Osteoblast (primary cell): Measurements from ENCODE around the gene DEDD2. TPM values are rescaled to one million over a fixed set of nuclear protein-coding genes. Genes with fewer than 3 reads are reported as not detected.

Experiments used
- DNase-seq: peaks from one replicate; pipeline ENCODE4 v3.0.0; 2011; ENCODE audit warnings: low spot score, mixed read lengths; ENCODE audit not compliant: insufficient read length; ENCODE audit errors: missing footprints
- H2AFZ ChIP-seq: 2 replicates; pipeline ENCODE4 v1.6.0; 2011; ENCODE audit warnings: mild to moderate bottlenecking, low read length
- H3K27ac ChIP-seq: 2 replicates; pipeline ENCODE4 v1.5.1; 2011; ENCODE audit warnings: mild to moderate bottlenecking, low read depth, low read length, moderate library complexity
- H3K27me3 ChIP-seq: 2 replicates; pipeline ENCODE4 v1.6.0; 2012; ENCODE audit warnings: mild to moderate bottlenecking, control low read depth, inconsistent platforms, low read length, moderate library complexity; ENCODE audit not compliant: insufficient read depth
- H3K36me3 ChIP-seq: 2 replicates; pipeline ENCODE4 v1.5.1; 2011; ENCODE audit warnings: mild to moderate bottlenecking, low read length, control low read depth, moderate library complexity; ENCODE audit not compliant: insufficient read depth
- H3K4me1 ChIP-seq: 2 replicates; pipeline ENCODE4 v1.5.1; 2011; ENCODE audit warnings: mild to moderate bottlenecking, low read length, control low read depth, moderate library complexity; ENCODE audit not compliant: insufficient read depth
- H3K4me2 ChIP-seq: 2 replicates; pipeline ENCODE4 v1.6.0; 2011; ENCODE audit warnings: mild to moderate bottlenecking, low read length; ENCODE audit not compliant: insufficient read depth
- H3K4me3 ChIP-seq: fragments of 200-600 bp; sonication (generic); 3 replicates; pipeline ENCODE4 v1.5.1; 2012; ENCODE audit warnings: mild to moderate bottlenecking, low read length, inconsistent platforms; ENCODE audit not compliant: insufficient read depth
- H3K79me2 ChIP-seq: 2 replicates; pipeline ENCODE4 v1.6.0; 2012; ENCODE audit warnings: mild to moderate bottlenecking, low read length, control low read depth, inconsistent platforms; ENCODE audit not compliant: insufficient read depth
- H3K9me3 ChIP-seq: 2 replicates; pipeline ENCODE4 v1.5.1; 2011; ENCODE audit warnings: low read depth, low read length, control low read depth
- H4K20me1 ChIP-seq: 2 replicates; pipeline ENCODE4 v1.6.0; 2012; ENCODE audit warnings: mild to moderate bottlenecking, low read length, control low read depth; ENCODE audit not compliant: insufficient read depth
- total RNA-seq: library from RNA; depleted of rRNA; stranded (reverse); fragments of >200 nt; gene quantifications from 2 replicates; pipeline ENCODE4 v1.2.3, GENCODE V29; 2012
- TF ChIP-seq, protein P1 (sequence below): IDR thresholded peaks from 2 replicates; pipeline ENCODE4 v1.5.1; 2011; ENCODE audit warnings: mild to moderate bottlenecking, low read depth, low read length, moderate library complexity; ENCODE audit errors: extremely low read depth

Gene DEDD2
- total RNA-seq, 1 donor, result 19.9 TPM

DNA sequence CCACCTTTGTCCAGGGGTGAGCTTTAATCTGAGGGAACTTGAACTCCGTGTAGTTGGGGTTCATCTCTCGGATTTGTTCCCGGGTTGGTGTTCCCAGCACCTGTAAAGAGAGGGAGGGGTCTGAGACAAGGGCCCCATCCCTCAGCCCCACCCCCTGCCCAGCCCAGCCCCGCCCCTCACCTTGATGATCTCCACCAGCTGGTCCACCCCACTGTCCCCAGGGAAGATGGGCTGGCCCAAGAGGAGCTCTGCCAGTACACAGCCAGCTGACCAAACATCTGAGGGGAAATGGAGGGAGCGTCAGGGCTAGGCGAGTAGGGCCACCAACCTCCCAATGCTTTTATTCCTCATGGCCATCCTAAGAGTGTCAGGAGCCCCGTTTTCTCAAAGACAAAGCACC, 15.6 kb upstream of the DEDD2 start:
- H3K36me3 ChIP-seq, result peaks cover 77% of the 10 kb centered on the region
- no peaks in the 10 kb centered on the region for H3K9me3 ChIP-seq
- TF ChIP-seq, protein P1, sequence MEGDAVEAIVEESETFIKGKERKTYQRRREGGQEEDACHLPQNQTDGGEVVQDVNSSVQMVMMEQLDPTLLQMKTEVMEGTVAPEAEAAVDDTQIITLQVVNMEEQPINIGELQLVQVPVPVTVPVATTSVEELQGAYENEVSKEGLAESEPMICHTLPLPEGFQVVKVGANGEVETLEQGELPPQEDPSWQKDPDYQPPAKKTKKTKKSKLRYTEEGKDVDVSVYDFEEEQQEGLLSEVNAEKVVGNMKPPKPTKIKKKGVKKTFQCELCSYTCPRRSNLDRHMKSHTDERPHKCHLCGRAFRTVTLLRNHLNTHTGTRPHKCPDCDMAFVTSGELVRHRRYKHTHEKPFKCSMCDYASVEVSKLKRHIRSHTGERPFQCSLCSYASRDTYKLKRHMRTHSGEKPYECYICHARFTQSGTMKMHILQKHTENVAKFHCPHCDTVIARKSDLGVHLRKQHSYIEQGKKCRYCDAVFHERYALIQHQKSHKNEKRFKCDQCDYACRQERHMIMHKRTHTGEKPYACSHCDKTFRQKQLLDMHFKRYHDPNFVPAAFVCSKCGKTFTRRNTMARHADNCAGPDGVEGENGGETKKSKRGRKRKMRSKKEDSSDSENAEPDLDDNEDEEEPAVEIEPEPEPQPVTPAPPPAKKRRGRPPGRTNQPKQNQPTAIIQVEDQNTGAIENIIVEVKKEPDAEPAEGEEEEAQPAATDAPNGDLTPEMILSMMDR, result no peak
- peaks cover 56% of the 10 kb centered on the region for H3K79me2 ChIP-seq
- H3K4me1 ChIP-seq, result no peaks in the 10 kb centered on the region
- H3K4me3 ChIP-seq, result no peak overlapping the region
- peak; percentile 79 for DNase-seq
- peaks cover 49% of the 10 kb centered on the region for H4K20me1 ChIP-seq
- no peak overlapping the region for H3K27ac ChIP-seq
- H3K27me3 ChIP-seq, result no peaks in the 10 kb centered on the region
- H2AFZ ChIP-seq, result no peak overlapping the region
- H3K4me2 ChIP-seq, result no peak overlapping the region

DNA sequence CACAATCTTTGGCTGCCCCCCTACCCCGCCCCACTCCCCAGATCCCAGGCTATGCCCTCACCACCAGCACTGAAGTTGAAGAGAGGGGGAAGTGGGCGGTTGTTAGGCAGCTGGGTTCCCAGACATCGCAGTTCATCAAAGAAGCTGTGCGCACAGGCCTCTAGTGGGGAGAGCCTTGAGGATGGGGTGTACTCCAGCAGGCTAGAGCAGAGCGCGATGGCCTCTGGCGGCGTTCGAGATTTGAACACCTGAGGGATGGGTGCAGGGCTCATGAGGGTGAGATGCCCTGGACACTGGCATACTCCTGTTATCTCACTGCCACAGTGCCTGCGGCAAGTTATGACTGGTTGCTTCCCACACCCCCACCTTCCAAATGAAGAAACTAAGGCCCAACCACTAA, 15.0 kb upstream of the DEDD2 start:
- Histone ChIP-seq H2AFZ (no peak overlapping the region), H3K4me3 (no peak overlapping the region), H3K4me1 (no peaks in the 10 kb centered on the region), H3K27me3 (no peaks in the 10 kb centered on the region), H3K9me3 (no peaks in the 10 kb centered on the region), H4K20me1 (peaks cover 49% of the 10 kb centered on the region), H3K4me2 (no peak overlapping the region), H3K27ac (no peak overlapping the region), H3K36me3 (peaks cover 81% of the 10 kb centered on the region), H3K79me2 (peaks cover 59% of the 10 kb centered on the region)
- DNase-seq, result peak; percentile 50
- TF ChIP-seq, protein P1, result no peak

DNA sequence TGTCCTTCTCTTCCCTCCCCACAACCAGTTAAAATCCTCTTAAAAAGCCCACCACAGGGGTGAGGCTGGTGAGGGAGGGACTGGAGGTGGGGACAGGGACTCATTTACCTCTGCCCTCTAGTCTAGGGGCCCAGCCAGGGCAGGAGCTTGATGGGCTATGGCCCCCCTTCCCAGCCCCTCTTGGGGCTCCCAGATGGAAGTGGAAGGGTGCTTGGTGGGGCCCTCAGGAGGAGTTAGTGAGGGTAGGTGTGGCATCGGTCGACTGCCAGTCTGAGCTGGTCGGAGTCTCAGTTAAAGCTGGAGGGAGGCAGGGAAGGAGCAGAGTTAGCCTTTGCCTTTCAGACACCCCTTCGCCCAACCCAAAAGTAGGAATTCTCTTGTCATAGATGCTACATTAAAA, 13.1 kb upstream of the DEDD2 start:
- peaks cover 55% of the 10 kb centered on the region for H4K20me1 ChIP-seq

DNA sequence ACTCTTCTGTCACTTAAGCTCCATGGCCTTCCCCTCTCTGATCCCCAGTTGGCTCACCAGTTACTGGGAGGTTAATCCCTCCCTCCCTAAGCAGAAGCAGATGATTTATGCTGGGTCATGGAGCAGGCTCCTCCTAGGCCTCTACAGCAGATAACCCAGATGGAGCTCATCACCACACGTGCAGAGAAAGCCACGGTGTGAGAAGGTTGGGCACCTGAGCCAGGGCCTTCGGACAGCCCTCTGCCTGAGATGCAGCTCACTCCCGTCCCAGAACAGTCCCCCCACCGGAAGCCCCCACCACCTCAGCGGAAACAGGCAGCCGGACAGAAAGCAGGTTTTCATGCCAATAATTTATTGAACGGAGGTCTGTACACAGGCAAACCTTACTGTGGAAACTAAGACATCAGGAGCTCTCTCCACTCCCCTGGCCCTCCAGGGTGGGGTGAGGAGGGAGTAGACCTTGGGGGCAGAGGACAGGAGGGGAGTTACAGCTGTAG, 12.4 kb upstream of the DEDD2 start:
- peak; percentile 92 for DNase-seq
- no peaks in the 10 kb centered on the region for H3K27me3 ChIP-seq
- H3K4me3 ChIP-seq, result no peak overlapping the region
- H3K4me1 ChIP-seq, result peaks cover 4% of the 10 kb centered on the region
- TF ChIP-seq, protein P1, result no peak
- H4K20me1 ChIP-seq, result peaks cover 49% of the 10 kb centered on the region
- H3K27ac ChIP-seq, result peak overlapping the region; percentile 28
- H3K4me2 ChIP-seq, result no peak overlapping the region
- peaks cover 84% of the 10 kb centered on the region for H3K36me3 ChIP-seq
- peaks cover 62% of the 10 kb centered on the region for H3K79me2 ChIP-seq
- H3K9me3 ChIP-seq, result no peaks in the 10 kb centered on the region
- H2AFZ ChIP-seq, result no peak overlapping the region

More for the DNA sequence above, 13.1 kb upstream of the DEDD2 start:
- peak; percentile 31 for DNase-seq
- no peak overlapping the region for H3K4me2 ChIP-seq
- H3K4me3 ChIP-seq, result no peak overlapping the region
- no peaks in the 10 kb centered on the region for H3K27me3 ChIP-seq
- H3K36me3 ChIP-seq, result peaks cover 85% of the 10 kb centered on the region
- H2AFZ ChIP-seq, result no peak overlapping the region
- no peaks in the 10 kb centered on the region for H3K9me3 ChIP-seq
- H3K79me2 ChIP-seq, result peaks cover 62% of the 10 kb centered on the region
- H3K27ac ChIP-seq, result no peak overlapping the region
- peaks cover 4% of the 10 kb centered on the region for H3K4me1 ChIP-seq
- TF ChIP-seq, protein P1, result no peak
